ENCODE measurements around the gene RNF186. TPM values are rescaled to one million over a fixed set of nuclear protein-coding genes. Genes with fewer than 3 reads are reported as not detected.

Gene RNF186
- total RNA-seq, 1 donor from 2014 or later = not detected

GRCh38 chr1:19798486-19799229 is 16.4 kb downstream of the RNF186 start:
- Mint-ChIP-seq H3K9me3 (ENCODE audit: unreplicated experiment) (no peaks in the 10 kb centered on the region), H3K4me1 (ENCODE audit: unreplicated experiment) (peaks cover 4% of the 10 kb centered on the region), H3K36me3 (ENCODE audit: low read depth, unreplicated experiment) (peaks cover 3% of the 10 kb centered on the region), H3K27ac (ENCODE audit: unreplicated experiment) (no peak overlapping the region), H3K27me3 (ENCODE audit: unreplicated experiment) (peaks cover 8% of the 10 kb centered on the region), H3K4me3 (ENCODE audit: unreplicated experiment) (peak overlapping the region; percentile 56)
- no peak for DNase-seq (ENCODE audit: low spot score)
- TF ChIP-seq CTCF (IDR thresholded peaks at IDR 0.05; ENCODE audit: unreplicated experiment) = no peak

GRCh38 chr1:19797827-19798226 is 17.3 kb downstream of the RNF186 start:
- Mint-ChIP-seq H3K4me3 (ENCODE audit: unreplicated experiment) (no peak overlapping the region), H3K27ac (ENCODE audit: unreplicated experiment) (no peak overlapping the region), H3K36me3 (ENCODE audit: low read depth, unreplicated experiment) (peaks cover 3% of the 10 kb centered on the region), H3K9me3 (ENCODE audit: unreplicated experiment) (no peaks in the 10 kb centered on the region), H3K4me1 (ENCODE audit: unreplicated experiment) (peaks cover 4% of the 10 kb centered on the region), H3K27me3 (ENCODE audit: unreplicated experiment) (peaks cover 8% of the 10 kb centered on the region)
- DNase-seq (ENCODE audit: low spot score) = no peak
- TF ChIP-seq CTCF (IDR thresholded peaks at IDR 0.05; ENCODE audit: unreplicated experiment) = no peak

- no peak for TF ChIP-seq CTCF (IDR thresholded peaks at IDR 0.05; ENCODE audit: unreplicated experiment)
- H3K4me3 Mint-ChIP-seq (ENCODE audit: unreplicated experiment) = no peak overlapping the region
- H3K36me3 Mint-ChIP-seq (ENCODE audit: low read depth, unreplicated experiment) = no peaks in the 10 kb centered on the region
- peaks cover 2% of the 10 kb centered on the region for H3K27me3 Mint-ChIP-seq (ENCODE audit: unreplicated experiment)
- H3K27ac Mint-ChIP-seq (ENCODE audit: unreplicated experiment) = no peak overlapping the region
- H3K4me1 Mint-ChIP-seq (ENCODE audit: unreplicated experiment) = no peaks in the 10 kb centered on the region
- DNase-seq (ENCODE audit: low spot score) = no peak
- no peaks in the 10 kb centered on the region for H3K9me3 Mint-ChIP-seq (ENCODE audit: unreplicated experiment)
These were observed 20.5 kb downstream of the RNF186 start for GRCh38 chr1:19794583-19794982.

GRCh38 chr1:19793360-19794046 is 21.6 kb downstream of the RNF186 start:
- H3K9me3 Mint-ChIP-seq (ENCODE audit: unreplicated experiment) = no peaks in the 10 kb centered on the region
- H3K27me3 Mint-ChIP-seq (ENCODE audit: unreplicated experiment) = peaks cover 2% of the 10 kb centered on the region
- no peak overlapping the region for H3K4me3 Mint-ChIP-seq (ENCODE audit: unreplicated experiment)
- H3K4me1 Mint-ChIP-seq (ENCODE audit: unreplicated experiment) = no peaks in the 10 kb centered on the region
- TF ChIP-seq CTCF (IDR thresholded peaks at IDR 0.05; ENCODE audit: unreplicated experiment) = no peak
- no peak for DNase-seq (ENCODE audit: low spot score)
- no peak overlapping the region for H3K27ac Mint-ChIP-seq (ENCODE audit: unreplicated experiment)
- no peaks in the 10 kb centered on the region for H3K36me3 Mint-ChIP-seq (ENCODE audit: low read depth, unreplicated experiment)

Measured in endothelial cell (in vitro differentiated cells).